Peyer's patch (tissue), 4 donors: Measurements from ENCODE around the gene KATNAL2. TPM values are rescaled to one million over a fixed set of nuclear protein-coding genes. Genes with fewer than 3 reads are reported as not detected.

ENCODE experiments used
- DNase-seq, 3 donors: peaks; one replicate each; pipeline ENCODE4 v3.0.0-alpha.2; 2017 to 2019
- H3K27ac ChIP-seq, 4 donors: fragments of 200-600 bp; sonication (generic); one replicate each; pipeline ENCODE4 v1.5.1; 2016 to 2019
- H3K27me3 ChIP-seq, 2 donors: fragments of 200-600 bp; sonication (generic); one replicate each; pipeline ENCODE4 v1.5.1; 2019
- H3K36me3 ChIP-seq, 3 donors: fragments of 200-600 bp; sonication (generic); one replicate each; pipeline ENCODE4 v1.5.1; 2016 to 2019
- H3K4me1 ChIP-seq, 4 donors: fragments of 200-600 bp; sonication (generic); one replicate each; pipeline ENCODE4 v1.5.1; 2016 to 2019
- H3K4me3 ChIP-seq, 4 donors: fragments of 200-600 bp; sonication (generic); 1 replicate in 3 of 4; 2 replicates in 1 of 4; pipeline ENCODE4 v1.5.1; 2016 to 2019; ENCODE audit warnings: mild to moderate bottlenecking in 1 of 4
- H3K9me3 ChIP-seq, 4 donors: fragments of 200-600 bp; sonication (generic); one replicate each; pipeline ENCODE4 v1.5.1; 2016 to 2019; ENCODE audit warnings: mild to moderate bottlenecking in 1 of 4
- POLR2A ChIP-seq, 2 donors: fragments of 450-650 bp; IDR thresholded peaks; one replicate each; pipeline ENCODE4 v1.5.1; 2017; ENCODE audit warnings: antibody characterized with exemption in 2 of 2, mild to moderate bottlenecking in 2 of 2, moderate library complexity in 2 of 2
- total RNA-seq, 4 donors: library from RNA; depleted of rRNA; stranded (reverse); fragments of >200 nt; gene quantifications; one replicate each; pipeline ENCODE4 v1.1.0, GENCODE V29; 2016
- TF ChIP-seq, protein P1 (sequence below), 6 experiments: fragments of 450-650 bp in 4 of 6; fragments of 200-600 bp in 2 of 6; sonication (generic) in 1 of 6; IDR thresholded peaks; one replicate each; pipeline ENCODE4 v1.5.1; 2017 to 2019; ENCODE audit warnings: antibody characterized with exemption in 6 of 6, mild to moderate bottlenecking in 3 of 6, moderate library complexity in 1 of 6

KATNAL2 gene, protein sequence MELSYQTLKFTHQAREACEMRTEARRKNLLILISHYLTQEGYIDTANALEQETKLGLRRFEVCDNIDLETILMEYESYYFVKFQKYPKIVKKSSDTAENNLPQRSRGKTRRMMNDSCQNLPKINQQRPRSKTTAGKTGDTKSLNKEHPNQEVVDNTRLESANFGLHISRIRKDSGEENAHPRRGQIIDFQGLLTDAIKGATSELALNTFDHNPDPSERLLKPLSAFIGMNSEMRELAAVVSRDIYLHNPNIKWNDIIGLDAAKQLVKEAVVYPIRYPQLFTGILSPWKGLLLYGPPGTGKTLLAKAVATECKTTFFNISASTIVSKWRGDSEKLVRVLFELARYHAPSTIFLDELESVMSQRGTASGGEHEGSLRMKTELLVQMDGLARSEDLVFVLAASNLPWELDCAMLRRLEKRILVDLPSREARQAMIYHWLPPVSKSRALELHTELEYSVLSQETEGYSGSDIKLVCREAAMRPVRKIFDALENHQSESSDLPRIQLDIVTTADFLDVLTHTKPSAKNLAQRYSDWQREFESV
- 1 to 10 TPM in 1 of 4 donors, under 1 TPM in 2, not detected in 1; 0.67 to 2.1 (median 0.88) TPM for total RNA-seq

DNA sequence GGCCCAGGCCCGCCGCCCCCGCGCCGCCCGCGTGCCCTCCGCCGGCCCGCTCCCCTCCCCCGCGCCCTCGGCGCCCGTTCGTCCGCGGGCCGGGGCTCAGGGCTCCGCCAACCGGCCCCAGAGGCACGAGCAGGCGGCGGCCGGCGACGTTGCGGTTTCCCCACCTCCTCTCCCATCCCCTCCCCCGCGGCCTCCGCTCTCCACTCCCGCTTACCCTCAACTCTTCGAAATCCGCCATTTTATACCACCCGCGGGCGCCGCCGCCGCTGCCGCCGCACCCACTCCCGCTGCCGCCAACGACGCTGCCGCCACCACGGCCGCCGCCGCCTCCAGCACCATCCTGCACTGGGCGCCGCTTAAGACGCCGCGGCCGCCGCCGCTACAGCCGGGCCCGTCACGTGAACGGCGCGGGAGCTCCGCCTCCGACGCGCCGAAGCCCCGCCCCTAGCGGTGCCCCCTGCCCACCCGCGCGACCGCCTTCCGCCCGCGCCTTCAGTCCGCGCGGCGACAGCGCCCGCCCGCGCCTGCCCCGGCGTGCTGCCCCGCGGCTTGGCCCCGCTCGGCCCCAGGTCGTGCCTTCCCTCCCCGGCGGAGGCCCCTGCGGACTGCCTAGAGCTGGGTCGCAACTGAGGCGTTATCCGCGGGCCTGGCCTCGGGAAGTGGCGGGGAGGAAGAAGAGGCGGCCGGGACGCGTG, at the start of gene KATNAL2, which contains the start of gene PIAS2:
Gene KATNAL2, plus strand, starts transcription at position 495 of the 695 bp plus-strand sequence. CDS start 29,271 bp downstream, outside the sequence.
Gene PIAS2, minus strand, starts transcription at position 400 of the 695 bp plus-strand sequence. Its CDS starts 162 bp downstream, at position 238.
- no peaks in the 10 kb centered on the region for H3K27me3 ChIP-seq
- peak; percentile 78 to 92 (median 88) for DNase-seq
- TF ChIP-seq, protein P1, sequence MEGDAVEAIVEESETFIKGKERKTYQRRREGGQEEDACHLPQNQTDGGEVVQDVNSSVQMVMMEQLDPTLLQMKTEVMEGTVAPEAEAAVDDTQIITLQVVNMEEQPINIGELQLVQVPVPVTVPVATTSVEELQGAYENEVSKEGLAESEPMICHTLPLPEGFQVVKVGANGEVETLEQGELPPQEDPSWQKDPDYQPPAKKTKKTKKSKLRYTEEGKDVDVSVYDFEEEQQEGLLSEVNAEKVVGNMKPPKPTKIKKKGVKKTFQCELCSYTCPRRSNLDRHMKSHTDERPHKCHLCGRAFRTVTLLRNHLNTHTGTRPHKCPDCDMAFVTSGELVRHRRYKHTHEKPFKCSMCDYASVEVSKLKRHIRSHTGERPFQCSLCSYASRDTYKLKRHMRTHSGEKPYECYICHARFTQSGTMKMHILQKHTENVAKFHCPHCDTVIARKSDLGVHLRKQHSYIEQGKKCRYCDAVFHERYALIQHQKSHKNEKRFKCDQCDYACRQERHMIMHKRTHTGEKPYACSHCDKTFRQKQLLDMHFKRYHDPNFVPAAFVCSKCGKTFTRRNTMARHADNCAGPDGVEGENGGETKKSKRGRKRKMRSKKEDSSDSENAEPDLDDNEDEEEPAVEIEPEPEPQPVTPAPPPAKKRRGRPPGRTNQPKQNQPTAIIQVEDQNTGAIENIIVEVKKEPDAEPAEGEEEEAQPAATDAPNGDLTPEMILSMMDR (IDR thresholded peaks at IDR 0.05), result peak in 2 of 6 experiments; percentile 1 to 24
- TF ChIP-seq POLR2A (IDR thresholded peaks at IDR 0.05), result peak; percentile 62 to 83
- peak within 1 kb of the TSS; percentile 77 to 87 (median 84) for H3K27ac ChIP-seq
- no peaks in the 10 kb centered on the region for H3K9me3 ChIP-seq
- peak within 1 kb of the TSS; percentile 83 to 95 (median 88) for H3K4me3 ChIP-seq
- peaks cover 0 to 27% (median 2%) of the 10 kb centered on the region in 4 donors for H3K4me1 ChIP-seq
- no peaks in the 10 kb centered on the region for H3K36me3 ChIP-seq

DNA sequence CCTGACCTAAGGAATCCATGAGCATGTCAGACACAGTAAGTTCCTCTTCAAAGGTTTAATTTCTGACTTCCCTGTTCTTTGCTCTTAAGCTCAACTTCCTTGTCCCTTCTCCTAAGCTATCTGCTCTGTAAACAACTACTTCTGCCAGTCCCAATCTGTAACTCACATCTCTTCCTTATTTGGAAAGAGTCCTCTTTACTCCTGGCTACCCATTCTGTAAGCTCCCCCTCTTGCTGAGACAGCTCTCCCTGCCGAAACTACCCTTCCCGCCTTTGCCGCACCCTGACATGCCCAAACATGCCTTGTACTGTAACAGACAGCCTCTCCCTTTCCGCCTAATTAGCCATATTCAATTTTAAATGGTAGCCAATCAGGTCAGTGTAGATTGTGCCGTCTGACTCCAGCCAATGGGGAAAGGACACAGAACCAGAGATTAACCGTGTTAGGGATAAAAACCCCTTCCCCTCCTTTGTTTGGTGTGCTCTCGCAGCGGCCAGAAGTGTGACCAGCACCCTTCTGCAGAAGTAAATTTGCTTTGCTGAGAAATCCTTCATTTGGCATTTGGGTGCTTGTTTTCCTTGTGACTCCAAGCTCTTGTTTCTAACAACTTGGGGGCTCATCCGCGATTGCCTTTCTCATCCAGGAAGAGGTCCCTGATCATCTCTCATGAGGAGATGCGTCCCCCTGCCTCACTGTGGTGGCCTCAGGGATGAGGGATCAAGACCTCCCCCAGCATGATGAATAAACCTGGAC, 49.1 kb upstream of the KATNAL2 start:
- no peak overlapping the region for H3K4me3 ChIP-seq
- no peak for DNase-seq
- no peak for TF ChIP-seq POLR2A (IDR thresholded peaks at IDR 0.05)
- TF ChIP-seq, protein P1 (IDR thresholded peaks at IDR 0.05), result no peak
- H3K4me1 ChIP-seq, result no peaks in the 10 kb centered on the region
- peaks cover 0 to 6% (median 0%) of the 10 kb centered on the region in 3 donors for H3K36me3 ChIP-seq
- H3K27me3 ChIP-seq, result no peaks in the 10 kb centered on the region
- H3K27ac ChIP-seq, result no peak overlapping the region
- peaks cover 0 to 14% (median 0%) of the 10 kb centered on the region in 4 donors for H3K9me3 ChIP-seq

DNA sequence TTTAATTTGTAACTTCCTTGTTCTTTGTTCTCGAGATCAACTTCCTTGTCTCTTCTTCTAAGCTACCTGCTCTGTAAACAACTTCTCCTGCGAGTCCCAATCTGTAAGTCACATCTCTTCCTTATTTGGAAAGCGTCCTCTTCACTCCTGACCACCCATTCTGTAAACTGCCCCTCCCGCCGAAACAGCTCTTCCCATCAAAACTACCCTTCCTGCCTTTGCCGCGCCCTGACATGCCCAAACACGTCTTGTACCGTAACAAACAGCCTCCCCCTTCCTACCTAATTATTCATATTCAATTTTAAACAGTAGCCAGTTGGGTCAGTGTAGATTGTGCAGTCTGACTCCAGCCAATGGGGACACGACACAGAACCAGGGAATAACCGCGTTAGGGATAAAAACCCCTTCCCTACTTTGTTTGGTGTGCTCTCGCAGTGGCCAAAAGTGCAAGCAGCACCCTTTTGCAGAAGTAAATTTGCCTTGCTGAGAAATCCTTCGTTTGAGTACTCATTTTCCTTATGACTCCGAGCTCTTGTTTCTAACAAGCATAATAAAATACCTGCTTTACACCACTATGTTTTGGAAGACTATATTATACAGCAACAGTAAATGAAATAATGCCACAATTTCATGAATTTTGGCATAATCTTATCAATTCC, 39.9 kb upstream of the KATNAL2 start:
- Histone ChIP-seq H3K27me3 (no peaks in the 10 kb centered on the region), H3K27ac (no peak overlapping the region), H3K9me3 (peaks cover 0 to 7% (median 2%) of the 10 kb centered on the region in 4 donors), H3K4me3 (no peak overlapping the region), H3K36me3 (no peaks in the 10 kb centered on the region), H3K4me1 (no peaks in the 10 kb centered on the region)
- TF ChIP-seq POLR2A (IDR thresholded peaks at IDR 0.05), result no peak
- TF ChIP-seq, protein P1 (IDR thresholded peaks at IDR 0.05), result no peak
- DNase-seq, result no peak

DNA sequence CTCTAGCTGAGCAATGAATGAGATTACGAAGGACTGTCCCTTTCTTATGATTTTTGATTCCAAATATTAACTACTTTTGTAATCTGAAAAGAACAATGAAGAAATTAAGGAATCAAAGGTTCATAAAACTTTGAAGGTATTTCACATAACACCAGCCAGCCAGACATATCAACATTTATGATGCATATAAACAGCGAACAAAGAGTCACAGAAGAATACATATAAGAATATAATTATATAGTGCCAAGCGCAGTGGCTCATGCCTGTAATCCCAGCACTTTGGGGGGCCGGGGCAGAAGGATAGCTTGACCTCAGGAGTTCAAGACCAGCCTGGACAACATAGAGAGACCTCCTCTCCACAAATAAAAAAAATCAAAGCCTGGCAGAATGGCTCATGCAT, 34.2 kb upstream of the KATNAL2 start:
- Histone ChIP-seq H3K27ac (no peak overlapping the region), H3K4me1 (no peaks in the 10 kb centered on the region), H3K36me3 (peaks cover 0 to under 1% (median 0%) of the 10 kb centered on the region in 3 donors), H3K9me3 (peaks cover 0 to 7% (median 0%) of the 10 kb centered on the region in 4 donors), H3K4me3 (no peak overlapping the region), H3K27me3 (no peaks in the 10 kb centered on the region)
- TF ChIP-seq POLR2A (IDR thresholded peaks at IDR 0.05), result no peak
- TF ChIP-seq, protein P1 (IDR thresholded peaks at IDR 0.05), result no peak
- no peak for DNase-seq
